GM20000 (cell line): Measurements from ENCODE around the gene QPCT.

Source experiments
- DNase-seq: peaks from one replicate; pipeline ENCODE4 v3.0.0; 2012; ENCODE audit warnings: low spot score
- TF ChIP-seq, protein P1 (sequence below): IDR thresholded peaks from 2 replicates; pipeline ENCODE4 v1.5.1; 2012; ENCODE audit warnings: mild to moderate bottlenecking, control low read depth; ENCODE audit errors: extremely low read depth, missing control alignments

The QPCT gene

DNA sequence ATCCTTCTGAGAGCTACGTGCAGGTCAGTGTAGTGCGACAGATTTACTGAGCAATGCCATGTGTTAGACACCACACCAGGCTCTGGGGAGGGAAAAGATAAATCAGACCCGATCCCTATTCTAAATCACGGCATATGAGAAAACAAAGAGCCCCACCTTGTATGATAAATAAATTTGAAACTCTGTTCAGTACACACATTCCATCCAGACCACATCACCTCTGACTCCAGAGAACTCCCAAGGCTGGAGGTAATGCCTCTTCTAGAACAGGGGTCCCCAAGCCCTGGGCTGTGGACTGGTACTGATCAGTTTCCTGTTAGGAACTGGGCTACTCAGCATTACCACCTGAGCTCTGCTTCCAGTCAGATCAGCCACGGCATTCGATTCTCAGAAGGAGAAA is 77.3 kb downstream of the QPCT start:
- TF ChIP-seq, protein P1, sequence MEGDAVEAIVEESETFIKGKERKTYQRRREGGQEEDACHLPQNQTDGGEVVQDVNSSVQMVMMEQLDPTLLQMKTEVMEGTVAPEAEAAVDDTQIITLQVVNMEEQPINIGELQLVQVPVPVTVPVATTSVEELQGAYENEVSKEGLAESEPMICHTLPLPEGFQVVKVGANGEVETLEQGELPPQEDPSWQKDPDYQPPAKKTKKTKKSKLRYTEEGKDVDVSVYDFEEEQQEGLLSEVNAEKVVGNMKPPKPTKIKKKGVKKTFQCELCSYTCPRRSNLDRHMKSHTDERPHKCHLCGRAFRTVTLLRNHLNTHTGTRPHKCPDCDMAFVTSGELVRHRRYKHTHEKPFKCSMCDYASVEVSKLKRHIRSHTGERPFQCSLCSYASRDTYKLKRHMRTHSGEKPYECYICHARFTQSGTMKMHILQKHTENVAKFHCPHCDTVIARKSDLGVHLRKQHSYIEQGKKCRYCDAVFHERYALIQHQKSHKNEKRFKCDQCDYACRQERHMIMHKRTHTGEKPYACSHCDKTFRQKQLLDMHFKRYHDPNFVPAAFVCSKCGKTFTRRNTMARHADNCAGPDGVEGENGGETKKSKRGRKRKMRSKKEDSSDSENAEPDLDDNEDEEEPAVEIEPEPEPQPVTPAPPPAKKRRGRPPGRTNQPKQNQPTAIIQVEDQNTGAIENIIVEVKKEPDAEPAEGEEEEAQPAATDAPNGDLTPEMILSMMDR, result no peak
- DNase-seq, result no peak

DNA sequence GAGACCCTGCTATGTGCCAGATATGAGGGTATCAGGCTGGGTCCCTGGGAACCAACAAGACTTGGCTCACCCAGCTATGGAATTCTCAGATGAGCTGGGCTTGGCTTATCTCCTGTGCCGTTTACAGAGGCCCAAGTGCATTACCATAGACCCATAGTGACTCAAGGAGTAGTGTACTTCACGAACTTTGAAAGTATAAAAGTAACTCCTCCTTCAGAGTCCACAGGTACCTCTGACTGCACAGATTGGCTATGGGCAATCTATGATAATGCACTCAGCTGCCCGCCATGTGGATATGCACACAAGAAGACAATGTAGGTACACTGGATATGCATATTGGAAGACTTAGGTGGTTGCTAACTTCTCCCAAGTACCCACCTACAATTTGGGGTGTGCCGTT is 78.4 kb downstream of the QPCT start:
- TF ChIP-seq, protein P1, result no peak
- DNase-seq, result no peak
